ENCODE measurements around the gene PSD4. TPM values are rescaled to one million over a fixed set of nuclear protein-coding genes. Genes with fewer than 3 reads are reported as not detected.

PSD4 gene
- total and polyA plus RNA-seq, 2 experiments from 2014 or later = 2.5 to 9.0 TPM

DNA sequence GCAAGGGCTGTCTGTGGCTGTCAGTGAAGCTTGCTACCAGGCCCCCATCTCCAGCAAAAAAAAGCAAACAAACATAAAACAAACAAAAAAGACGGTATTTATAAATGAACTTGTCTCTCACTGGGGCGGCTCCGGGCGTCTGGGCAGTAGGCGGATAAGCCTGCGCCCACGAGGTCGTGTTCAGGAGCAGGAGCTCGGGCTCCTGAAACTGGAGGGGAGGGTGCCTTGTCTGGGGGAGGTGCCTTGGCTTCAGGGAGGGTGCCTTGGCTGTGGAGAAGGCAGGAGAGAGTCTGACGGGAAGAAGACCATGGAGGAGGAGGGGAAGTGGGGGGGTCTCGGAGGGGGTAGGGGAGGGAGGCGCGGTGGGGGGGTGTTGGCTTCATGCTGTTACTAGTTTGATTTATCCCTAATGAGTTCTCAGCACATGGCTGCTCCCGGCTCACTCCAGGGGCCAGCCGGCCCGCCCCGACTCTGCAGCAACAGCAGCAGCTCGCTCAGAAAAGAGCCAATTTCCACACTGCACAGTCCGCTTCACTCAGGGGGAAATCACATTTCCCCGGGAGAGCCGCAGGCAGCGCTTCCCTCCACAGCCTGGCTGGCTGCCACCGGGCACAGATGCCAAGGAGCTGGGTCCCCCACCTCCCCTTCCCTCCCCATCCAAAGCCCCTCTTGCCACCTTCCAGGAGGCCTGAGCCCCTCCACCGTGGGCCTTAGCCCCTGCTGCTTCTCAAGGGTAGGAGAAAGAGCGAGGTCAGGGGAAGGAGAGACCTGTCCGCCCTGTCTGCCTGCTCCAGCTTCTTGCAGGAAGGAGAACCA lies 38.7 kb downstream of the PSD4 start:
- TF ChIP-seq, protein P1, sequence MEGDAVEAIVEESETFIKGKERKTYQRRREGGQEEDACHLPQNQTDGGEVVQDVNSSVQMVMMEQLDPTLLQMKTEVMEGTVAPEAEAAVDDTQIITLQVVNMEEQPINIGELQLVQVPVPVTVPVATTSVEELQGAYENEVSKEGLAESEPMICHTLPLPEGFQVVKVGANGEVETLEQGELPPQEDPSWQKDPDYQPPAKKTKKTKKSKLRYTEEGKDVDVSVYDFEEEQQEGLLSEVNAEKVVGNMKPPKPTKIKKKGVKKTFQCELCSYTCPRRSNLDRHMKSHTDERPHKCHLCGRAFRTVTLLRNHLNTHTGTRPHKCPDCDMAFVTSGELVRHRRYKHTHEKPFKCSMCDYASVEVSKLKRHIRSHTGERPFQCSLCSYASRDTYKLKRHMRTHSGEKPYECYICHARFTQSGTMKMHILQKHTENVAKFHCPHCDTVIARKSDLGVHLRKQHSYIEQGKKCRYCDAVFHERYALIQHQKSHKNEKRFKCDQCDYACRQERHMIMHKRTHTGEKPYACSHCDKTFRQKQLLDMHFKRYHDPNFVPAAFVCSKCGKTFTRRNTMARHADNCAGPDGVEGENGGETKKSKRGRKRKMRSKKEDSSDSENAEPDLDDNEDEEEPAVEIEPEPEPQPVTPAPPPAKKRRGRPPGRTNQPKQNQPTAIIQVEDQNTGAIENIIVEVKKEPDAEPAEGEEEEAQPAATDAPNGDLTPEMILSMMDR (IDR thresholded peaks at IDR 0.05; ENCODE audit: low read depth, low read length) = no peak
- H3K4me3 ChIP-seq = no peak overlapping the region
- no peaks in the 10 kb centered on the region for H3K36me3 ChIP-seq
- DNase-seq (ENCODE audit: low read depth in 1 of 2, low spot score in 1 of 2) = no peak
- no peak overlapping the region for H3K27ac ChIP-seq
- no peaks in the 10 kb centered on the region for H3K27me3 ChIP-seq
- no peaks in the 10 kb centered on the region for H3K9me3 ChIP-seq (ENCODE audit: low read depth)
- H3K4me1 ChIP-seq (ENCODE audit: low read depth) = peaks cover 8% of the 10 kb centered on the region

DNA sequence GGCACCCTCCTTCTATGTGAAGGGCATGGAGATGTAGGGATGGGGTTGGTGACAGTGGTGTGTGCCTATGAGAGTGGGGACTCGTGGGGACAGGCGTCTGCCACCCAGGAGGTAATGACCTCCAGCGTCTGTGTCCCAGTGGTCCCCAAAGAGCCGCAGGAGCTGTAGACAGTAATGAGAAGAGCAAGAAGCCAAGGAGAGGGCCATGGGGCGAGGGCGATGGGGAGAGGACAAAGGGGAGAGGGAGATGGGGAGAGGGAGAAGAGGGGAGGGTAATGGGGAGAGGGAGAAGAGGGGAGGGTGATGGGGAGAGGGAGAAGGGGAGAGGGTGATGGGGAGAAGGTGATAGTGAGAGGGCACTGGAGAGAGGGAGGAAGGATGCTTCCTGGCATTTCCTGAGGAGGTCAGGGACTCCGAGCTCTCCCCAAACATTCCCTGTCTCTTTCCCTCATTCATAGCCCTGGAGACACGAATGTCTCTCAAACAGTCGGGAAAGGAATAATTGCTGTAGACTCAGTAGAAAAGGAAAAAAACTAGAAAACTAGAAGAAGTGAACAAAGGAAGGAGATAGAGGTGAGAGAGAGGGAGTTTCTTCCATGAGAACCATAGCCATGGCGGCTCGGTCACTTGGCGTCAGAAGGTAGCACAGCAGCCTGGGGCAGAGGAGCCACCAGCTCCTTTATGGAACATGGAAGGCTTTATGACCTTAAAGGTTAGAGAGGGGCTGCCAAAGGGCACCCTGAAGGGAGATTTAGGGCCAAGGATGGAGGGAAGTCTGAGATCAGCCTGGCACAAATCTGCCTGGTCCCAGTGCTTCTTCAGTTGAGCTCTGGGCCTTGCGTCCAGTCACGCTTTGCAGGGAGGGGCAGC lies 39.5 kb downstream of the PSD4 start:
- TF ChIP-seq, protein P1 (IDR thresholded peaks at IDR 0.05; ENCODE audit: low read depth, low read length) = no peak
- no peaks in the 10 kb centered on the region for H3K9me3 ChIP-seq (ENCODE audit: low read depth)
- no peak for DNase-seq (ENCODE audit: low read depth in 1 of 2, low spot score in 1 of 2)
- H3K4me3 ChIP-seq = no peak overlapping the region
- H3K27ac ChIP-seq = no peak overlapping the region
- peaks cover 13% of the 10 kb centered on the region for H3K4me1 ChIP-seq (ENCODE audit: low read depth)
- no peaks in the 10 kb centered on the region for H3K27me3 ChIP-seq
- H3K36me3 ChIP-seq = no peaks in the 10 kb centered on the region

DNA sequence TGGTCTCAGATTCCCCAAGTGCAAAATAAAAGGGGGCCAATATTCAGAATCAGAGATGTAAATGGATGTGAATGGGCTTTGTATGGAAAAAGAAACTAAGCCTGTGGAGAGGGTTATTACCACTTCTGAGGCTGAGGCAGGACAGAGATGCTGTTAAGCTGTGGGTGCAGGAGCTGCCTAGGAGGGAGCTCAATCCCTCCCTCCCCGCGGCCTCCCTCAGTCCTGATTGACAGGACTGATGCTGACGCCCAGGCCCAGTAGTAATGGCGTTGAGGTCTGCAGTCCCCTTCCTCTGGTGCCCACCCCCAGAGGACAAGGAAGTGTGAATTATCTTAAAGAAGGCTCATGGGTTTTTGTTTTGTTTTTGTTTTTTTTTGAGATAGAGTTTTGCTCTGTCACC lies 40.4 kb downstream of the PSD4 start:
- no peaks in the 10 kb centered on the region for H3K27me3 ChIP-seq
- DNase-seq (ENCODE audit: low read depth in 1 of 2, low spot score in 1 of 2) = no peak
- TF ChIP-seq, protein P1 (IDR thresholded peaks at IDR 0.05; ENCODE audit: low read depth, low read length) = no peak
- H3K4me3 ChIP-seq = no peak overlapping the region
- no peak overlapping the region for H3K27ac ChIP-seq
- H3K4me1 ChIP-seq (ENCODE audit: low read depth) = peaks cover 13% of the 10 kb centered on the region
- H3K9me3 ChIP-seq (ENCODE audit: low read depth) = no peaks in the 10 kb centered on the region
- H3K36me3 ChIP-seq = no peaks in the 10 kb centered on the region

DNA sequence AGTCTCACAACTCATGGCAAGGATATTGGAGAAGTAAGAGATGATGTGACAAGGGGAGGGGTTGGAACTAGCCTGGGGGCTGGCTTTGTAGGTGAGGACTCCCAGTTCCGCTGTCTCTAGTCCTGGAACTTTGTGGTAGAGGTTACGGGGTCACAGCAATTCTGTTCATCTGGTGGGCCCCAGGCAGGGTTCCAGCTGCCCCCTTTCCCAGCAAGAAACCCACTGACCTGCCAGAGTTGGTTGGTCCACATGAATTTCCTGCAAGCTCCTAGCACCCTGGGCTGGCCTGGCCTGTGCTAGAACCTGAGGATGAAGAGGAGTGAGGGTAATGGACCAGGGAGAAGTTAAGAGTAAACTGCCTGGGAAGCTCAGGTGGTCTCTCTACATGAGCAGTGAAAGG lies 41.3 kb downstream of the PSD4 start:
- Histone ChIP-seq H3K4me1 (ENCODE audit: low read depth) (peaks cover 13% of the 10 kb centered on the region), H3K27ac (no peak overlapping the region), H3K9me3 (ENCODE audit: low read depth) (no peaks in the 10 kb centered on the region), H3K27me3 (no peaks in the 10 kb centered on the region), H3K36me3 (no peaks in the 10 kb centered on the region), H3K4me3 (no peak overlapping the region)
- no peak for DNase-seq (ENCODE audit: low read depth in 1 of 2, low spot score in 1 of 2)
- TF ChIP-seq, protein P1 (IDR thresholded peaks at IDR 0.05; ENCODE audit: low read depth, low read length) = no peak

DNA sequence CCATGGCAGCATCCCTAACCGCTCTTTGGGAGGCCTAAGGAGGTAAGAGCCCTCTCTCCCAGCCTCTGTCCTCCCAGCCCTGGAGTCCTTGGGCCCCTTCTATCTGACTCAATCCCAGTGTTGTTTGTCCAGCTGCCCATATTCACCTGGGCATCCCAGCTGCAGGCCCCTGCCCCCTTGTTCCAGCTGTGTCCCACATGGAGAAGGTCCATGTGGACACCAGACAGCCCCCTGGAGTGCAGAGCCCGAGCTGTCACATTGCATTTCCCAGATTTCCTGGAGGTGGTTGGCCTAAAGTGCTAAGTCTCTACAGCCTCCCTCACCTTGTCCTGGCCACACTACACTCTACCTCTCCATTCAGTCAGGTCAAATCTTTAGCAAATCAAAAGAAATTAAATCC lies 42.5 kb downstream of the PSD4 start:
- TF ChIP-seq, protein P1 (IDR thresholded peaks at IDR 0.05; ENCODE audit: low read depth, low read length) = no peak
- Histone ChIP-seq H3K4me1 (ENCODE audit: low read depth) (peaks cover 13% of the 10 kb centered on the region), H3K27ac (no peak overlapping the region), H3K27me3 (no peaks in the 10 kb centered on the region), H3K4me3 (no peak overlapping the region), H3K36me3 (no peaks in the 10 kb centered on the region), H3K9me3 (ENCODE audit: low read depth) (no peaks in the 10 kb centered on the region)
- no peak for DNase-seq (ENCODE audit: low read depth in 1 of 2, low spot score in 1 of 2)
